8988T (cell line): ENCODE data around the gene IQCF5.
"Not testable (repeated sequence)": the region's sequence is repeated elsewhere in the genome, so short reads cannot be mapped to it uniquely, and the experiment has no call there.

ENCODE experiments used
- DNase-seq: peaks from one replicate; pipeline ENCODE4 v3.0.0; 2011

Gene IQCF5

GRCh38 chr3:51862886-51863285, 12.5 kb downstream of the IQCF5 start:
- DNase-seq: no peak

- DNase-seq: no peak
Measured at GRCh38 chr3:51860703-51861665, 14.4 kb downstream of the IQCF5 start, which contains the start of gene IQCF2. Gene IQCF2 (plus strand): TSS chr3:51861615. CDS start chr3:51861667, 52 bp downstream.

GRCh38 chr3:51855411-51855810, 20.0 kb downstream of the IQCF5 start:
- not testable (repeated sequence) for DNase-seq

- no peak for DNase-seq
Measured at GRCh38 chr3:51845129-51845528, 30.3 kb downstream of the IQCF5 start.

- no peak for DNase-seq
Measured at GRCh38 chr3:51836606-51837005, 38.8 kb downstream of the IQCF5 start.

- no peak for DNase-seq
Measured at GRCh38 chr3:51830836-51831385, 44.5 kb downstream of the IQCF5 start.

GRCh38 chr3:51830345-51830744, 45.1 kb downstream of the IQCF5 start:
- no peak for DNase-seq

- no peak for DNase-seq
Measured at GRCh38 chr3:51828297-51828696, 47.1 kb downstream of the IQCF5 start.
